Dermis microvascular lymphatic vessel endothelial cell (primary cell): Measurements from ENCODE around the gene CXCR2. TPM values are rescaled to one million over a fixed set of nuclear protein-coding genes. Genes with fewer than 3 reads are reported as not detected.
"Not testable (repeated sequence)": the region's sequence is repeated elsewhere in the genome, so short reads cannot be mapped to it uniquely, and the experiment has no call there.

Experiments used
- DNase-seq, 2 donors: peaks; one replicate each; pipeline versions ENCODE4 v3.0.0 to v3.0.0-alpha.2; 2010; ENCODE audit warnings: low read depth in 2 of 2
- total RNA-seq: library from RNA; depleted of rRNA; stranded (reverse); fragments of >200 nt; gene quantifications from 2 replicates; pipeline ENCODE4 v1.2.1, GENCODE V29; 2014

The CXCR2 gene
- total RNA-seq: not detected in 2 replicates

DNA sequence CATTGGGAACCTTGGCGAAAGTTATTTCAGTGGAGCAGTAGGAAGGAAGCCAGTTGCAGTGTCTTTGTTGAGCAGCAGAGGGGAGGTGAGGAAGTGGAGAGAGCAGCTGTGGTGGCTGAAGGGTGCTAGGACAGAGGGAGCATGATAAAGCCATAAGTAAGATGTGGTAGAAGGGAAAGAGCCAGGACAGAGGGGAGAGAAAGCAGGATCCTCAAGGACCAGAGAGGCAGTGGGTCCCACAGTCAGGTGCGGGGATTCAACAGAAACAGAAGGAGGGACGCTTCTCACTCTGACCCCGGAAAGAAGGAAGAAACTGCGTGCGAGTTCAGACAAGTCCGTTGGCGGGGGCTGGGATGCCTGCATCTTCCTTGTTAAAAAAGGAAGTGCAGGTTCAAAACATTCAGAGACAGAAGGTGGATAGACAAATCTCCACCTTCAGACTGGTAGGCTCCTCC, at the start of gene CXCR2:
Gene CXCR2, plus strand, starts transcription at position 403 of the 455 bp plus-strand sequence. CDS start 8,774 bp downstream, outside the sequence.
- DNase-seq: no peak

DNA sequence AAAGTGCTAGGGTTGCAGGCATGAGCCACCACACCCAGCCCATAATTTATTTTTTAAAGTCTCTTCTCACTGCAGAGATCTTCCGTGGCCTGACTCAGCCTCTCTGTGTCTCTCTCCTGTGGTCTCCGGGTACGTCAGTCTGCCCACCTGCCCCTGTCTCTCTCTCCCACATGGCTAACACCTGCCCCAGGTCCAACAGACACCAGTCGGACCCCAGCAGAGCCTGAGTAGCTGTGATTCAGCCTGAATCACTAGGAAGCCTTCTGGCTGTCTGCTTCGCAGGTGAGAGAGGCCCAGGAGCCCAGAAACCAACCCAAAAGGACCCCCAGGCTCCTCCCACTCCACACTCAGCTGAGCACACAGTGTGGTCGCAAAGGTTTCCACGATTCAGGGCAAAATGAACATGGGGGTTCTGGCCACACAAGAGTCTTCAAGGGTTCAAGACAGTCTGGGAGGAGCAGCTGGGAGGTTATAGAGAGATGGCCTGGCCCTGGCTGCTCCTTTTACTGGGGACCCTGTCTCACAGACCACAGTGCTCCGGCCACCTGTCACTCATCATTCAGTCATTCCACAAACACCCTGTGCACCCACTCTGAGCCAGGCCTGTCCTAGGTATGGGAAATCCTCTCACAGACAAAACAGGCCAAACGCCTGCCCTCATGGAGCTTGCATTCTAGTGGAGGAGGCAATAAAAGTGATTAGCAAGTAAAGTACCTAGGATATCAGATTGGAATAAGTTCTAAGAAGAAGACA, 48.2 kb upstream of the CXCR2 start:
- no peak for DNase-seq

DNA sequence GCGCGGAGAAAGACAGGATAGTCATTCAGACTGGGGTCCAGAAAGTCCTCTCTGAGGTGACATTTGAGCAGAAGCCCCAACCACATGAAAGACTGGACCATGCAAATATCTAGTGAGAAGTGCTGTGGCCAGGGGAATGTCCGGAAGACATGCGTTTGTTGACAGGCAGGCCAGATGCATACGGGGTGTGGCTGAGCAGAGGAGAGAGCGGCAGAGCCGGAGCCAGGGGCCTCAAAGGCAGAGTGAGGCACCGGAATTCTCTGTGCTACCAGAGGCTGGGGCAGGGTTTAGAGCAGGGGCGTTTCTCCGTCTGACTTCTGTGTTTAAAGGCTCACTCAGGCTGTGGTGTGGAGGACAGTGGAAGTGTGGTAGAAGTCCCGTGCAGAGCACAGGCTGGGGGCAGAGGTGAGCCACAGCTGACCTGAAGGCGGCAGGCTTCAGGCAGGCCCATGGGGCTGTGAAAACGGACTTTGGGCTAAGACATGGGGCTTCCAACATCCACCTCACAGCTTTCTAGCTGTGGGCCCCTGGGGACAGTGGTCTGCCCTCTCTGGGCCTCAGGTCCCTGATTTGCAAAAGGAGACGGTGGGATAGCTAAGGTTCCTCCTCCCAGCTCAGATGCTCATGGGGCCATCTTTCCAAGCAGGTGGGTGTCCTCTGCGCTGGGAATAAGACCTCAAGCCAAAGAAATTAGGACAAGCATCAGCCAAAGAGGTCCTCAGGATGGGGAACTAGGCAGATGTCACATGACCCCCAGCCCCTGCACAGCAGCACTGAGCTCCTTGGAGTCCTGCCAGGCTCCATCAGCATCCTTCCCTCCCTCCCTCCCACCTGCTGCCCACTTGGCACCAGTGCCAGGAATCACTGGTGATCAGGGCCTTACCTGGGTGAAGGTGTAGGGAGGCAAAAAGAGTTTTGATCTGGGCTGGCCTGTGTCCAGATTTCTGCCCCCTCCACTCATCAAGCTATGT, 45.6 kb upstream of the CXCR2 start:
- DNase-seq: no peak

GRCh38 chr2:218081063-218081462, 44.8 kb upstream of the CXCR2 start:
- DNase-seq: no peak

- DNase-seq: no peak
Observed at GRCh38 chr2:218081695-218082094, 44.1 kb upstream of the CXCR2 start.

GRCh38 chr2:218082586-218083351, 43.1 kb upstream of the CXCR2 start:
- DNase-seq: no peak

DNA sequence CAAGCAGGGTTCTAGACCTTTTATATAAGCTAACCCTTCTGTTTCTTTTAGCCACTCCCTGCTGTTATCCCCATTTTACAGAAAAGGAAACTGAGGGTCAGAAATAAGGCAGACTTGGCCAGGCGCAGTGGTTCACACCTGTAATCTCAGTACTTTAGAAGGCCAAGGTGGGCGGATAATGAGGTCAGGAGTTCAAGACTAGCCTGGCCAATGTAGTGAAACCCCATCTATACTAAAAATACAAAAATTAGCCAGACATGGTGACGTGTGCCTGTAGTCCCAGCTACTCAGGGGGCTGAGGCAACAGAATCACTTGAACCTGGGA, 42.5 kb upstream of the CXCR2 start:
- DNase-seq: no peak

- DNase-seq: no peak
Observed at GRCh38 chr2:218086478-218086877, 39.4 kb upstream of the CXCR2 start.

DNA sequence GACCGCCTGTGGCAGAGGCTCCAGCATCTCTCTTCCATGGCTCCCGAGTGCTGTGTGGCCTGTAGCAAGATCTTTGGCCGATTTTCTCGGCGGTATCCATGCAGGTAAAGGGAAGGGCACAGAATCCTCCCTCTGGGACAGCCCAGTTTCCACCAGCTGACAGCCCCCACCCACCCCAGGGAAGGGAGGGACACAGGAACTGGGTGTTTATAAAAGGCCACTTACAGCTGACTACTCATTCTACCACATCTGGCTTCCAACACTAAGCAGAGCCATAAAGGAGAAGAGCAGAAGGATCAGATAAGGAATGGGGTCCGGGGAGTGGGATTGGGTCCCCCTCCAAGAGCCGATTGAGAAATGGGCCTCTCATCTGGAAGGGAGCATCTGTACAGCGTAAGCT, 36.6 kb upstream of the CXCR2 start:
- no peak for DNase-seq

- DNase-seq: no peak
Observed at GRCh38 chr2:218091746-218092145, 34.1 kb upstream of the CXCR2 start.

- DNase-seq: no peak
Observed at GRCh38 chr2:218093879-218094278, 31.9 kb upstream of the CXCR2 start.

DNA sequence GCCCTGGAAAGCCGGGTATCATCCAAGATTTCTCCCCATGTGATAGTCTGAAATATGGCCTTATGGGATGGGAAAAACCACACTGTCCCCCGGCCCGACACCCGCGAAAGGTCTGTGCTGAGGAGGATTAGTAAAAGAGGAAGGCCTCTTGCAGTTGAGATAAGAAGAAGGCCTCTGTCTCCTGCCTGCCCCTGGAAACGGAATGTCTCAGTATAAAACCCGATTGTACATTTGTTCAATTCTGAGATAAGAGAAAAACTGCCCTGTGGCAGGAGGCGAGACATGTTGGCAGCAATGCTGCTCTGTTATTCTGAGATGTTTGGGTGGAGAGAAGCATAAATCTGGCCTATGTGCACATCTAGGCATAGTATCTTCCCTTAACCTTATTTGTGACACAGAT, 30.0 kb upstream of the CXCR2 start:
- DNase-seq: no peak

- no peak for DNase-seq
Observed at GRCh38 chr2:218097975-218098374, 27.9 kb upstream of the CXCR2 start.

- DNase-seq: not testable (repeated sequence)
Observed at GRCh38 chr2:218108834-218109233, 17.0 kb upstream of the CXCR2 start.

DNA sequence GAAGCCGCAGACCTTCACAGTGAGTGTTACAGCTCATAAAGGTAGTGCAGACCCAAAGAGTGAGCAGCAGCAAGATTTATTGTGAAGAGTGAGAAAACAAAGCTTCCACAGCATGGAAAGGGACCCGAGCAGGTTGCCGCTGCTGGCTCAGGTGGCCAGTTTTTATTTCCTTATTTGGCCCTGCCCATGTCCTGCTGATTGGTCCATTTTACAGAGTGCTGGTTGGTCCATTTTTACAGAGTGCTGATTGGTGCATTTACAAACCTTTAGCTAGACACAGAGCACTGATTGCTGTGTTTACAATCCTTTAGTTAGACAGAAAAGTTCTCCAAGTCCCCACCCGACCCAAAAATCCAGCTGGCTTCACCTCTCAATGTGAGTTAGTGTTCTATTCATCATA, 4.0 kb upstream of the CXCR2 start:
- not testable (repeated sequence) for DNase-seq

- DNase-seq: not testable (repeated sequence)
Observed at GRCh38 chr2:218122286-218122685, 3.5 kb upstream of the CXCR2 start.

- no peak for DNase-seq
Observed at GRCh38 chr2:218123986-218124385, 1.8 kb upstream of the CXCR2 start.

DNA sequence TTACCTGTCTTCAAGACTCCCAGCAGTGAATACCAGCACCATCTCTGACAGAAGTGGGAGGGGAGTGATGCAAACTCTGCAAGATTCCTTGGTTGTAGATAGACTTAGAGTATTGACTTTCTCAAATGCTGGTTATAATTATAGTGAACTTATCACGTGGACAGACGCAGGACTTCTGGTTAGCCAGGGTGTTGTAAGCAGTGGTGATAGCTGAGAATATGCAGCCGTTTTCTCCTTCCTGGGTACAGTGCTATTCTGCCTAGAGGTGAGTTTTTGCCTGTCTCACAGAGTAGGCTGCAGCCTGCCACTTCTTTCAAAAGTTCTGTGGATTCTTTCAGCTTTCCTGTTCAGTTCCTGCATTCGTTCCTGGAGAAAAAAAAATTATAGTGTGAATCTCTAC, 733 bp upstream of the CXCR2 start:
- no peak for DNase-seq

GRCh38 chr2:218127929-218128455, 2.2 kb downstream of the CXCR2 start:
- no peak for DNase-seq

- DNase-seq: no peak
Observed at GRCh38 chr2:218128781-218129457, 3.1 kb downstream of the CXCR2 start.
